Activated naive CD8-positive, alpha-beta T cell treated with anti-CD3 and anti-CD28 coated beads, Interleukin-2, amount 50 U/mL, for 24 hours (primary cell): ENCODE results near the gene RNF123.

Source experiments
- ATAC-seq: fragments of 150-1000 bp; cut with Tn5 transposase; one replicate; pipeline ENCODE4 v1.10.0; 2021
- DNase-seq: peaks from one replicate; pipeline ENCODE4 v3.0.0; 2021
- H3K27ac Mint-ChIP-seq: one replicate; pipeline ENCODE4 v1.8.0; 2021; ENCODE audit warnings: mild to moderate bottlenecking, mixed read lengths
- H3K27me3 Mint-ChIP-seq: one replicate; pipeline ENCODE4 v1.8.0; 2021; ENCODE audit warnings: mixed read lengths
- H3K36me3 Mint-ChIP-seq: one replicate; pipeline ENCODE4 v1.8.0; 2021; ENCODE audit warnings: low read depth, mixed read lengths
- H3K4me1 Mint-ChIP-seq: one replicate; pipeline ENCODE4 v1.8.0; 2021; ENCODE audit warnings: mixed read lengths
- H3K4me3 Mint-ChIP-seq: one replicate; pipeline ENCODE4 v1.8.0; 2021; ENCODE audit warnings: mild to moderate bottlenecking, moderate library complexity, mixed read lengths
- H3K9me3 Mint-ChIP-seq: one replicate; pipeline ENCODE4 v1.8.0; 2021; ENCODE audit warnings: mixed read lengths

RNF123 gene

GRCh38 chr3:49722896-49723295 is 33.5 kb downstream of the RNF123 start:
- H3K4me1 Mint-ChIP-seq = peaks cover 31% of the 10 kb centered on the region
- H3K27me3 Mint-ChIP-seq = no peaks in the 10 kb centered on the region
- no peaks in the 10 kb centered on the region for H3K9me3 Mint-ChIP-seq
- H3K36me3 Mint-ChIP-seq = peaks cover 8% of the 10 kb centered on the region
- ATAC-seq (no peak), DNase-seq (no peak)
- H3K27ac Mint-ChIP-seq = peak overlapping the region; percentile 92
- peak overlapping the region; percentile 85 for H3K4me3 Mint-ChIP-seq

GRCh38 chr3:49723296-49723627 is 33.9 kb downstream of the RNF123 start:
- Mint-ChIP-seq H3K36me3 (peaks cover 8% of the 10 kb centered on the region), H3K4me1 (peaks cover 31% of the 10 kb centered on the region), H3K9me3 (no peaks in the 10 kb centered on the region), H3K4me3 (peak overlapping the region; percentile 85), H3K27ac (peak overlapping the region; percentile 92), H3K27me3 (no peaks in the 10 kb centered on the region)
- DNase-seq = peak; percentile 61
- peak; percentile 8 for ATAC-seq

GRCh38 chr3:49723628-49724551 is 34.5 kb downstream of the RNF123 start, which contains the start of gene GMPPB:
GMPPB (minus strand) TSS chr3:49723951; CDS start chr3:49723726, 225 bp downstream.
- Mint-ChIP-seq H3K9me3 (no peaks in the 10 kb centered on the region), H3K36me3 (peaks cover 8% of the 10 kb centered on the region), H3K27me3 (no peaks in the 10 kb centered on the region), H3K4me1 (peaks cover 27% of the 10 kb centered on the region), H3K4me3 (peak within 1 kb of the TSS; percentile 85), H3K27ac (peak within 1 kb of the TSS; percentile 92)
- ATAC-seq = peak; percentile 84
- DNase-seq = peak; percentile 95

GRCh38 chr3:49724586-49724985 is 35.2 kb downstream of the RNF123 start:
- DNase-seq = peak; percentile 42
- peaks cover 10% of the 10 kb centered on the region for H3K36me3 Mint-ChIP-seq

GRCh38 chr3:49725906-49726681 is 36.7 kb downstream of the RNF123 start:
- Mint-ChIP-seq H3K27me3 (no peaks in the 10 kb centered on the region), H3K4me3 (no peak overlapping the region), H3K4me1 (peaks cover 13% of the 10 kb centered on the region), H3K36me3 (peaks cover 9% of the 10 kb centered on the region), H3K27ac (no peak overlapping the region), H3K9me3 (no peaks in the 10 kb centered on the region)
- DNase-seq (no peak), ATAC-seq (no peak)

More at GRCh38 chr3:49724586-49724985, 35.2 kb downstream of the RNF123 start:
- no peak for ATAC-seq
- no peaks in the 10 kb centered on the region for H3K9me3 Mint-ChIP-seq
- peak overlapping the region; percentile 92 for H3K27ac Mint-ChIP-seq
- no peaks in the 10 kb centered on the region for H3K27me3 Mint-ChIP-seq
- peak overlapping the region; percentile 85 for H3K4me3 Mint-ChIP-seq
- peaks cover 20% of the 10 kb centered on the region for H3K4me1 Mint-ChIP-seq

GRCh38 chr3:49727154-49727923 is 38.0 kb downstream of the RNF123 start:
- ATAC-seq (no peak), DNase-seq (no peak)
- Mint-ChIP-seq H3K36me3 (peaks cover 12% of the 10 kb centered on the region), H3K9me3 (no peaks in the 10 kb centered on the region), H3K27me3 (no peaks in the 10 kb centered on the region), H3K27ac (no peak overlapping the region), H3K4me3 (no peak overlapping the region), H3K4me1 (peaks cover 9% of the 10 kb centered on the region)

GRCh38 chr3:49727924-49728361 is 38.6 kb downstream of the RNF123 start:
- H3K27ac Mint-ChIP-seq = no peak overlapping the region
- no peaks in the 10 kb centered on the region for H3K9me3 Mint-ChIP-seq
- ATAC-seq = no peak
- no peak for DNase-seq
- no peaks in the 10 kb centered on the region for H3K27me3 Mint-ChIP-seq
- H3K4me3 Mint-ChIP-seq = no peak overlapping the region
- peaks cover 4% of the 10 kb centered on the region for H3K4me1 Mint-ChIP-seq
- peaks cover 14% of the 10 kb centered on the region for H3K36me3 Mint-ChIP-seq

- Mint-ChIP-seq H3K9me3 (no peaks in the 10 kb centered on the region), H3K36me3 (peaks cover 21% of the 10 kb centered on the region), H3K27me3 (no peaks in the 10 kb centered on the region), H3K27ac (no peak overlapping the region), H3K4me1 (no peaks in the 10 kb centered on the region), H3K4me3 (no peak overlapping the region)
- no peak for ATAC-seq
- DNase-seq = no peak
These were observed 40.7 kb downstream of the RNF123 start for GRCh38 chr3:49729966-49730609.

GRCh38 chr3:49732597-49732996 is 43.2 kb downstream of the RNF123 start:
- Mint-ChIP-seq H3K27me3 (no peaks in the 10 kb centered on the region), H3K27ac (no peak overlapping the region), H3K4me1 (no peaks in the 10 kb centered on the region), H3K9me3 (no peaks in the 10 kb centered on the region), H3K4me3 (no peak overlapping the region), H3K36me3 (peaks cover 33% of the 10 kb centered on the region)
- DNase-seq (no peak), ATAC-seq (no peak)

- H3K27me3 Mint-ChIP-seq = no peaks in the 10 kb centered on the region
- no peaks in the 10 kb centered on the region for H3K4me1 Mint-ChIP-seq
- no peaks in the 10 kb centered on the region for H3K9me3 Mint-ChIP-seq
- peaks cover 41% of the 10 kb centered on the region for H3K36me3 Mint-ChIP-seq
- no peak overlapping the region for H3K27ac Mint-ChIP-seq
- H3K4me3 Mint-ChIP-seq = no peak overlapping the region
- DNase-seq (no peak), ATAC-seq (no peak)
These were observed 44.2 kb downstream of the RNF123 start for GRCh38 chr3:49733551-49733950.

GRCh38 chr3:49734752-49735151 is 45.4 kb downstream of the RNF123 start:
- Mint-ChIP-seq H3K27me3 (no peaks in the 10 kb centered on the region), H3K36me3 (peaks cover 42% of the 10 kb centered on the region), H3K4me3 (no peak overlapping the region), H3K27ac (no peak overlapping the region), H3K9me3 (no peaks in the 10 kb centered on the region), H3K4me1 (no peaks in the 10 kb centered on the region)
- ATAC-seq (no peak), DNase-seq (no peak)

GRCh38 chr3:49738067-49738713 is 48.8 kb downstream of the RNF123 start:
- H3K4me3 Mint-ChIP-seq = no peak overlapping the region
- ATAC-seq (no peak), DNase-seq (no peak)
- no peaks in the 10 kb centered on the region for H3K9me3 Mint-ChIP-seq
- H3K4me1 Mint-ChIP-seq = no peaks in the 10 kb centered on the region
- H3K36me3 Mint-ChIP-seq = peaks cover 27% of the 10 kb centered on the region
- no peaks in the 10 kb centered on the region for H3K27me3 Mint-ChIP-seq
- no peak overlapping the region for H3K27ac Mint-ChIP-seq

- H3K36me3 Mint-ChIP-seq = peaks cover 28% of the 10 kb centered on the region
- DNase-seq = no peak
- no peak for ATAC-seq
- H3K27ac Mint-ChIP-seq = no peak overlapping the region
- no peaks in the 10 kb centered on the region for H3K27me3 Mint-ChIP-seq
- no peaks in the 10 kb centered on the region for H3K9me3 Mint-ChIP-seq
- H3K4me3 Mint-ChIP-seq = no peak overlapping the region
- H3K4me1 Mint-ChIP-seq = no peaks in the 10 kb centered on the region
These were observed 51.1 kb downstream of the RNF123 start for GRCh38 chr3:49740427-49740826.
